Measurements from ENCODE around the gene NMRK2.
"Not testable (repeated sequence)": the region's sequence is repeated elsewhere in the genome, so short reads cannot be mapped to it uniquely, and the experiment has no call there.

Gene NMRK2

GRCh38 chr19:3932931-3933810 lies at the start of gene NMRK2:
TSS of gene NMRK2 (plus strand) at chr19:3933069. CDS start at chr19:3933672, 603 bp downstream.
- DNase-seq (ENCODE audit: low read depth in 2 of 2) = no peak
- H3K4me3 ChIP-seq (replicated peaks in 1 of 2; ENCODE audit: low read depth in 2 of 2, low read length in 2 of 2) = no peak within 1 kb of the TSS
- TF ChIP-seq CTCF (IDR thresholded peaks at IDR 0.05; ENCODE audit: low read depth, low read length) = no peak

GRCh38 chr19:3890591-3890990 lies 42.3 kb upstream of the NMRK2 start:
- no peak for TF ChIP-seq CTCF (IDR thresholded peaks at IDR 0.05; ENCODE audit: low read depth, low read length)
- no peak for DNase-seq (ENCODE audit: low read depth in 2 of 2)
- no peak overlapping the region for H3K4me3 ChIP-seq (replicated peaks in 1 of 2; ENCODE audit: low read depth in 2 of 2, low read length in 2 of 2)

GRCh38 chr19:3893509-3894179 lies 39.2 kb upstream of the NMRK2 start:
- H3K4me3 ChIP-seq (replicated peaks in 1 of 2; ENCODE audit: low read depth in 2 of 2, low read length in 2 of 2) = no peak overlapping the region
- DNase-seq (ENCODE audit: low read depth in 2 of 2) = no peak
- TF ChIP-seq CTCF (IDR thresholded peaks at IDR 0.05; ENCODE audit: low read depth, low read length) = no peak

- H3K4me3 ChIP-seq (replicated peaks in 1 of 2; ENCODE audit: low read depth in 2 of 2, low read length in 2 of 2); DNase-seq (ENCODE audit: low read depth in 2 of 2): not testable (repeated sequence)
These were observed 37.9 kb upstream of the NMRK2 start for GRCh38 chr19:3894959-3895358.

- H3K4me3 ChIP-seq (replicated peaks in 1 of 2; ENCODE audit: low read depth in 2 of 2, low read length in 2 of 2) = no peak overlapping the region
- TF ChIP-seq CTCF (IDR thresholded peaks at IDR 0.05; ENCODE audit: low read depth, low read length) = no peak
- DNase-seq (ENCODE audit: low read depth in 2 of 2) = no peak
These were observed 37.1 kb upstream of the NMRK2 start for GRCh38 chr19:3895788-3896187.

- no peak for TF ChIP-seq CTCF (IDR thresholded peaks at IDR 0.05; ENCODE audit: low read depth, low read length)
- no peak overlapping the region for H3K4me3 ChIP-seq (replicated peaks in 1 of 2; ENCODE audit: low read depth in 2 of 2, low read length in 2 of 2)
These were observed 34.9 kb upstream of the NMRK2 start for GRCh38 chr19:3897936-3898335.

GRCh38 chr19:3898426-3898825 lies 34.4 kb upstream of the NMRK2 start:
- no peak for TF ChIP-seq CTCF (IDR thresholded peaks at IDR 0.05; ENCODE audit: low read depth, low read length)
- DNase-seq (ENCODE audit: low read depth in 2 of 2) = no peak
- no peak overlapping the region for H3K4me3 ChIP-seq (replicated peaks in 1 of 2; ENCODE audit: low read depth in 2 of 2, low read length in 2 of 2)

More at GRCh38 chr19:3897936-3898335, 34.9 kb upstream of the NMRK2 start:
- DNase-seq (ENCODE audit: low read depth in 2 of 2) = no peak
